ENCODE data around the gene IFNA14. TPM values are rescaled to one million over a fixed set of nuclear protein-coding genes. Genes with fewer than 3 reads are reported as not detected.

The IFNA14 gene
- total and polyA plus RNA-seq, 2 experiments from 2014 or later = not detected

DNA sequence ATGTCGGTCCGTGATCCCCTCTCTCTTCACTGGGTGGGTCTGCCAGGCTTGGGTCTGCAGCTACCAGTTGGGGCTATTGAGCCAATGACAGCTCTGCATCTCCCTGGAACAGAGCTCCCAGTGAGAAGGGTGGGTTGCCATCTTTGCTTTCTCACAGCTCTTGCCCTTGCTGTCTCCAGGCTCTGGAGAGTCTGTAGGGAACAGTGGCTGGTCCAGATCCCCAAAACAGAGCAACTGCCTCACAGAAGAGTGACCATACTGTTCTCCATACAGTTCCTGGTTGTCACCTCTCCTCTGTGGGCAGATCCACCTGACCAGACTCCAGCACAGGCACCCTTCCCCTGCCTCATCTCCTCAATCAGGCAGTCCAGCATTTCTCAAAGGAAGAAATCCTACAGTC is 6.5 kb downstream of the IFNA14 start:
- Mint-ChIP-seq H3K27me3 (ENCODE audit: insufficient read depth, low read depth, poor library complexity) (peaks cover 4% of the 10 kb centered on the region), H3K27ac (no peak overlapping the region), H3K4me1 (no peaks in the 10 kb centered on the region), H3K36me3 (ENCODE audit: low read depth) (no peaks in the 10 kb centered on the region), H3K4me3 (no peak overlapping the region), H3K9me3 (no peaks in the 10 kb centered on the region)
- Histone ChIP-seq H3K4me2 (no peak overlapping the region), H3K4me3 (no peak overlapping the region), H3K36me3 (ENCODE audit: insufficient read depth) (no peaks in the 10 kb centered on the region), H3K4me1 (ENCODE audit: insufficient read depth) (no peaks in the 10 kb centered on the region), H3K27me3 (ENCODE audit: insufficient read depth) (no peaks in the 10 kb centered on the region), H2AFZ (no peak overlapping the region), H3F3A (replicated peaks; ENCODE audit: low read depth) (no peaks in the 10 kb centered on the region), H3K79me2 (replicated peaks; ENCODE audit: insufficient read depth) (no peaks in the 10 kb centered on the region), H4K20me1 (replicated peaks; ENCODE audit: insufficient read depth) (no peaks in the 10 kb centered on the region), H3K9me2 (ENCODE audit: insufficient read depth) (no peaks in the 10 kb centered on the region), H3K27ac (ENCODE audit: low read depth) (no peak overlapping the region)
- DNase-seq (ENCODE audit: low spot score) (no peak), ATAC-seq (no peak)
- no peak for TF ChIP-seq JUNB (IDR thresholded peaks at IDR 0.05; ENCODE audit: unreplicated experiment)
- no peak for TF ChIP-seq STAT1 (IDR thresholded peaks at IDR 0.05; ENCODE audit: unreplicated experiment)
- no peak for TF ChIP-seq EZH2phosphoT487 (IDR thresholded peaks at IDR 0.05; ENCODE audit: unreplicated experiment)
- TF ChIP-seq POLR2AphosphoS5 (IDR thresholded peaks at IDR 0.05; ENCODE audit: low read depth) = no peak
- TF ChIP-seq NANOG (IDR thresholded peaks at IDR 0.05; ENCODE audit: borderline replicate concordance) = no peak
- no peak for TF ChIP-seq REST (IDR thresholded peaks at IDR 0.05; ENCODE audit: unreplicated experiment)
- TF ChIP-seq, protein P1, sequence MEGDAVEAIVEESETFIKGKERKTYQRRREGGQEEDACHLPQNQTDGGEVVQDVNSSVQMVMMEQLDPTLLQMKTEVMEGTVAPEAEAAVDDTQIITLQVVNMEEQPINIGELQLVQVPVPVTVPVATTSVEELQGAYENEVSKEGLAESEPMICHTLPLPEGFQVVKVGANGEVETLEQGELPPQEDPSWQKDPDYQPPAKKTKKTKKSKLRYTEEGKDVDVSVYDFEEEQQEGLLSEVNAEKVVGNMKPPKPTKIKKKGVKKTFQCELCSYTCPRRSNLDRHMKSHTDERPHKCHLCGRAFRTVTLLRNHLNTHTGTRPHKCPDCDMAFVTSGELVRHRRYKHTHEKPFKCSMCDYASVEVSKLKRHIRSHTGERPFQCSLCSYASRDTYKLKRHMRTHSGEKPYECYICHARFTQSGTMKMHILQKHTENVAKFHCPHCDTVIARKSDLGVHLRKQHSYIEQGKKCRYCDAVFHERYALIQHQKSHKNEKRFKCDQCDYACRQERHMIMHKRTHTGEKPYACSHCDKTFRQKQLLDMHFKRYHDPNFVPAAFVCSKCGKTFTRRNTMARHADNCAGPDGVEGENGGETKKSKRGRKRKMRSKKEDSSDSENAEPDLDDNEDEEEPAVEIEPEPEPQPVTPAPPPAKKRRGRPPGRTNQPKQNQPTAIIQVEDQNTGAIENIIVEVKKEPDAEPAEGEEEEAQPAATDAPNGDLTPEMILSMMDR (conservative IDR thresholded peaks at IDR 0.05; ENCODE audit: low read depth in 2 of 2) = no peak

GRCh38 chr9:21228122-21228521 is 11.7 kb downstream of the IFNA14 start, which contains the start of gene IFNA17:
Gene IFNA17 (minus strand): TSS chr9:21228222. CDS start chr9:21228173, 49 bp downstream.
- Histone ChIP-seq H3K4me3 (no peak within 1 kb of the TSS), H3K27ac (ENCODE audit: low read depth) (no peak within 1 kb of the TSS), H3K4me2 (no peak within 1 kb of the TSS), H3F3A (replicated peaks; ENCODE audit: low read depth) (no peaks in the 10 kb centered on the region), H3K79me2 (replicated peaks; ENCODE audit: insufficient read depth) (no peaks in the 10 kb centered on the region), H3K36me3 (ENCODE audit: insufficient read depth) (no peaks in the 10 kb centered on the region), H3K27me3 (ENCODE audit: insufficient read depth) (no peaks in the 10 kb centered on the region), H3K9me2 (ENCODE audit: insufficient read depth) (no peaks in the 10 kb centered on the region), H3K4me1 (ENCODE audit: insufficient read depth) (no peaks in the 10 kb centered on the region), H4K20me1 (replicated peaks; ENCODE audit: insufficient read depth) (no peaks in the 10 kb centered on the region), H2AFZ (no peak within 1 kb of the TSS)
- Mint-ChIP-seq H3K4me3 (no peak within 1 kb of the TSS), H3K9me3 (no peaks in the 10 kb centered on the region), H3K27me3 (ENCODE audit: insufficient read depth, low read depth, poor library complexity) (no peaks in the 10 kb centered on the region), H3K27ac (no peak within 1 kb of the TSS), H3K36me3 (ENCODE audit: low read depth) (no peaks in the 10 kb centered on the region), H3K4me1 (no peaks in the 10 kb centered on the region)
- no peak for ATAC-seq
- DNase-seq (ENCODE audit: low spot score) = no peak
- TF ChIP-seq, protein P2, sequence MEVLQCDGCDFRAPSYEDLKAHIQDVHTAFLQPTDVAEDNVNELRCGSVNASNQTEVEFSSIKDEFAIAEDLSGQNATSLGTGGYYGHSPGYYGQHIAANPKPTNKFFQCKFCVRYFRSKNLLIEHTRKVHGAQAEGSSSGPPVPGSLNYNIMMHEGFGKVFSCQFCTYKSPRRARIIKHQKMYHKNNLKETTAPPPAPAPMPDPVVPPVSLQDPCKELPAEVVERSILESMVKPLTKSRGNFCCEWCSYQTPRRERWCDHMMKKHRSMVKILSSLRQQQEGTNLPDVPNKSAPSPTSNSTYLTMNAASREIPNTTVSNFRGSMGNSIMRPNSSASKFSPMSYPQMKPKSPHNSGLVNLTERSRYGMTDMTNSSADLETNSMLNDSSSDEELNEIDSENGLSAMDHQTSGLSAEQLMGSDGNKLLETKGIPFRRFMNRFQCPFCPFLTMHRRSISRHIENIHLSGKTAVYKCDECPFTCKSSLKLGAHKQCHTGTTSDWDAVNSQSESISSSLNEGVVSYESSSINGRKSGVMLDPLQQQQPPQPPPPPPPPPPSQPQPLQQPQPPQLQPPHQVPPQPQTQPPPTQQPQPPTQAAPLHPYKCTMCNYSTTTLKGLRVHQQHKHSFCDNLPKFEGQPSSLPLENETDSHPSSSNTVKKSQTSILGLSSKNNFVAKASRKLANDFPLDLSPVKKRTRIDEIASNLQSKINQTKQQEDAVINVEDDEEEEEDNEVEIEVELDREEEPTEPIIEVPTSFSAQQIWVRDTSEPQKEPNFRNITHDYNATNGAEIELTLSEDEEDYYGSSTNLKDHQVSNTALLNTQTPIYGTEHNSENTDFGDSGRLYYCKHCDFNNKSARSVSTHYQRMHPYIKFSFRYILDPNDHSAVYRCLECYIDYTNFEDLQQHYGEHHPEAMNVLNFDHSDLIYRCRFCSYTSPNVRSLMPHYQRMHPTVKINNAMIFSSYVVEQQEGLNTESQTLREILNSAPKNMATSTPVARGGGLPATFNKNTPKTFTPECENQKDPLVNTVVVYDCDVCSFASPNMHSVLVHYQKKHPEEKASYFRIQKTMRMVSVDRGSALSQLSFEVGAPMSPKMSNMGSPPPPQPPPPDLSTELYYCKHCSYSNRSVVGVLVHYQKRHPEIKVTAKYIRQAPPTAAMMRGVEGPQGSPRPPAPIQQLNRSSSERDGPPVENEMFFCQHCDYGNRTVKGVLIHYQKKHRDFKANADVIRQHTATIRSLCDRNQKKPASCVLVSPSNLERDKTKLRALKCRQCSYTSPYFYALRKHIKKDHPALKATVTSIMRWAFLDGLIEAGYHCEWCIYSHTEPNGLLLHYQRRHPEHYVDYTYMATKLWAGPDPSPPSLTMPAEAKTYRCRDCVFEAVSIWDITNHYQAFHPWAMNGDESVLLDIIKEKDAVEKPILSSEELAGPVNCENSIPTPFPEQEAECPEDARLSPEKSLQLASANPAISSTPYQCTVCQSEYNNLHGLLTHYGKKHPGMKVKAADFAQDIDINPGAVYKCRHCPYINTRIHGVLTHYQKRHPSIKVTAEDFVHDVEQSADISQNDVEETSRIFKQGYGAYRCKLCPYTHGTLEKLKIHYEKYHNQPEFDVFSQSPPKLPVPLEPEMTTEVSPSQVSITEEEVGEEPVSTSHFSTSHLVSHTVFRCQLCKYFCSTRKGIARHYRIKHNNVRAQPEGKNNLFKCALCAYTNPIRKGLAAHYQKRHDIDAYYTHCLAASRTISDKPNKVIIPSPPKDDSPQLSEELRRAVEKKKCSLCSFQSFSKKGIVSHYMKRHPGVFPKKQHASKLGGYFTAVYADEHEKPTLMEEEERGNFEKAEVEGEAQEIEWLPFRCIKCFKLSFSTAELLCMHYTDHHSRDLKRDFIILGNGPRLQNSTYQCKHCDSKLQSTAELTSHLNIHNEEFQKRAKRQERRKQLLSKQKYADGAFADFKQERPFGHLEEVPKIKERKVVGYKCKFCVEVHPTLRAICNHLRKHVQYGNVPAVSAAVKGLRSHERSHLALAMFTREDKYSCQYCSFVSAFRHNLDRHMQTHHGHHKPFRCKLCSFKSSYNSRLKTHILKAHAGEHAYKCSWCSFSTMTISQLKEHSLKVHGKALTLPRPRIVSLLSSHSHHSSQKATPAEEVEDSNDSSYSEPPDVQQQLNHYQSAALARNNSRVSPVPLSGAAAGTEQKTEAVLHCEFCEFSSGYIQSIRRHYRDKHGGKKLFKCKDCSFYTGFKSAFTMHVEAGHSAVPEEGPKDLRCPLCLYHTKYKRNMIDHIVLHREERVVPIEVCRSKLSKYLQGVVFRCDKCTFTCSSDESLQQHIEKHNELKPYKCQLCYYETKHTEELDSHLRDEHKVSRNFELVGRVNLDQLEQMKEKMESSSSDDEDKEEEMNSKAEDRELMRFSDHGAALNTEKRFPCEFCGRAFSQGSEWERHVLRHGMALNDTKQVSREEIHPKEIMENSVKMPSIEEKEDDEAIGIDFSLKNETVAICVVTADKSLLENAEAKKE (CRISPR knock-in tag; IDR thresholded peaks at IDR 0.05) = no peak
- TF ChIP-seq EZH2 (IDR thresholded peaks at IDR 0.05; ENCODE audit: low read depth, unreplicated experiment) (no peak), ZNF331 (CRISPR knock-in tag; IDR thresholded peaks at IDR 0.05; ENCODE audit: low read depth) (no peak)
